Panc1 (cell line): ENCODE data around the gene DCXR. TPM values are rescaled to one million over a fixed set of nuclear protein-coding genes. Genes with fewer than 3 reads are reported as not detected.

Experiments used
- ATAC-seq: fragments of 200-7000 bp; cut with Tn5 transposase; 2 replicates; pipeline ENCODE4 v1.9.1; 2020; ENCODE audit warnings: mild to moderate bottlenecking, moderate library complexity
- BruUV-seq: library from RNA; stranded (reverse); fragments of 400-500 nt; replicated peaks from 2 replicates; lab custom pipeline; 2021; lab: Mats Ljungman, UMichigan
- CTCF ChIA-PET: fragments of 300-600 bp; sonication (Branson Sonifier 250); formaldehyde crosslinking; loops from one replicate; lab custom pipeline; 2022; ENCODE audit warnings: antibody characterized with exemption; lab: Charles Lee
- POLR2A ChIA-PET: fragments of 300-600 bp; sonication (Branson Sonifier 250); formaldehyde crosslinking; loops from one replicate; lab custom pipeline; 2022; ENCODE audit warnings: antibody characterized with exemption; lab: Charles Lee
- DNase-seq: peaks from one replicate; pipeline ENCODE4 v3.0.0-alpha.2; 2010; ENCODE audit warnings: low read depth, low spot score
- H3K27ac ChIP-seq: 2 replicates; pipeline ENCODE4 v1.5.1; 2011; ENCODE audit warnings: mild to moderate bottlenecking, low read length, inconsistent platforms
- H3K27me3 ChIP-seq: fragments of 200-500 bp; sonication (Bioruptor generic); 2 replicates; pipeline ENCODE4 v1.6.0; 2014; ENCODE audit warnings: low read length, inconsistent platforms; ENCODE audit not compliant: control insufficient read depth, insufficient read depth
- H3K36me3 ChIP-seq: fragments of 200-500 bp; sonication (Bioruptor generic); 2 replicates; pipeline ENCODE4 v1.5.1; 2014; ENCODE audit warnings: inconsistent platforms, mild to moderate bottlenecking, low read length, moderate library complexity; ENCODE audit not compliant: control insufficient read depth, insufficient read depth
- H3K4me1 ChIP-seq: 2 replicates; pipeline ENCODE4 v1.5.1; 2011; ENCODE audit warnings: inconsistent platforms, mild to moderate bottlenecking, low read length, moderate library complexity; ENCODE audit not compliant: control insufficient read depth, insufficient read depth
- H3K4me3 ChIP-seq, 2 experiments: 2 replicates each; pipeline ENCODE4 v1.5.1; 2011 to 2012; ENCODE audit warnings: low read depth in 2 of 2, low read length in 2 of 2, mild to moderate bottlenecking in 2 of 2, inconsistent platforms in 1 of 2, moderate library complexity in 1 of 2
- H3K9me3 ChIP-seq: fragments of 200-500 bp; sonication (Bioruptor generic); 2 replicates; pipeline ENCODE4 v1.5.1; 2014; ENCODE audit warnings: low read depth, mild to moderate bottlenecking, inconsistent platforms, low read length, moderate library complexity; ENCODE audit not compliant: control insufficient read depth, insufficient read depth
- CTCF ChIP-seq: fragments of 450-650 bp; IDR thresholded peaks from 2 replicates; pipeline ENCODE4 v1.5.1; 2017; ENCODE audit warnings: mild to moderate bottlenecking
- POLR2AphosphoS5 ChIP-seq: IDR thresholded peaks from 2 replicates; pipeline ENCODE4 v1.6.1; 2012; ENCODE audit warnings: mild to moderate bottlenecking, low read depth, low read length, moderate library complexity
- REST ChIP-seq, 2 experiments: IDR thresholded peaks; 2 replicates each; pipeline ENCODE4 v1.6.1; 2011 to 2012; ENCODE audit warnings: low read depth in 2 of 2, control low read depth in 1 of 2, low read length in 1 of 2, mild to moderate bottlenecking in 1 of 2, moderate library complexity in 1 of 2; ENCODE audit not compliant: insufficient read depth in 1 of 2
- SIN3A ChIP-seq: IDR thresholded peaks from 2 replicates; pipeline ENCODE4 v1.6.1; 2012; ENCODE audit warnings: low read depth, mild to moderate bottlenecking, low read length, moderate library complexity, borderline replicate concordance; ENCODE audit not compliant: insufficient read depth
- TCF7L2 ChIP-seq: IDR thresholded peaks from 2 replicates; pipeline ENCODE4 v1.6.1; 2011; ENCODE audit warnings: mild to moderate bottlenecking, low read depth, low read length, inconsistent platforms
- in situ Hi-C: cut with HindIII; loops from 2 replicates; pipeline ENCODE4 v1.10.0; 2016; ENCODE audit warnings: low sequenced_read_pairs, low pct_unique_long_range_greater_than_20kb
- intact Hi-C: fragments of 100-400 bp; cut with micrococcal nuclease; formaldehyde crosslinking; loops from one replicate; pipeline ENCODE4 v1.10.0; 2022; ENCODE audit not compliant: unreplicated experiment
- total RNA-seq: library from RNA; stranded (reverse); gene quantifications from one replicate; pipeline ENCODE4 v1.2.1, GENCODE V29; 2021; ENCODE audit not compliant: unreplicated experiment

DCXR gene
- total RNA-seq, 1 experiment from 2014 or later = 128 TPM

GRCh38 chr17:82012640-82013295, 24.7 kb downstream of the DCXR start:
- Histone ChIP-seq H3K9me3 (no peaks in the 10 kb centered on the region), H3K27ac (no peak overlapping the region), H3K4me3 (no peak overlapping the region), H3K36me3 (no peaks in the 10 kb centered on the region), H3K27me3 (no peaks in the 10 kb centered on the region), H3K4me1 (peaks cover 10% of the 10 kb centered on the region)
- BruUV-seq = no TSS peak
- POLR2A ChIA-PET = interaction anchor here (0.5 to 0.7 kb wide), 3 partner anchors 87 to 297 kb away, joined by 3 read pairs; no protein-coding TSS in a partner anchor
- intact Hi-C loops = no loop called here
- TF ChIP-seq REST (IDR thresholded peaks at IDR 0.05; ENCODE audit: insufficient read depth in 1 of 2, low read depth in 2 of 2, low read length in 1 of 2) (no peak), POLR2AphosphoS5 (no peak), SIN3A (no peak), CTCF (no peak), TCF7L2 (no peak; the same call in 1 of the 2 replicates)
- in situ Hi-C loops = no loop called here
- ATAC-seq = peak; percentile 6; the same call in 1 of the 2 replicates
- CTCF ChIA-PET = no interaction called here
- DNase-seq = no peak

- no peak for DNase-seq
- CTCF ChIA-PET = no interaction called here
- no peaks in the 10 kb centered on the region for H3K9me3 ChIP-seq
- TF ChIP-seq TCF7L2 = no peak
- no peaks in the 10 kb centered on the region for H3K36me3 ChIP-seq
- H3K27ac ChIP-seq = no peak overlapping the region
- in situ Hi-C loops (no loop called here), intact Hi-C loops (no loop called here)
- BruUV-seq = no TSS peak
- ATAC-seq = no peak
- H3K27me3 ChIP-seq = no peaks in the 10 kb centered on the region
- H3K4me1 ChIP-seq = peaks cover 9% of the 10 kb centered on the region
- no peak overlapping the region for H3K4me3 ChIP-seq
- POLR2A ChIA-PET = interaction anchor here (0.5 to 0.7 kb wide), 2 partner anchors 86 to 297 kb away, joined by 3 read pairs; no protein-coding TSS in a partner anchor
Observed at GRCh38 chr17:82012261-82012639, 25.2 kb downstream of the DCXR start.

GRCh38 chr17:82011617-82012187, 25.8 kb downstream of the DCXR start:
- no peaks in the 10 kb centered on the region for H3K27me3 ChIP-seq
- H3K27ac ChIP-seq = no peak overlapping the region
- H3K4me1 ChIP-seq = peaks cover 11% of the 10 kb centered on the region
- TF ChIP-seq REST (IDR thresholded peaks at IDR 0.05; ENCODE audit: insufficient read depth in 1 of 2, low read depth in 2 of 2, low read length in 1 of 2) = no peak
- no peak for TF ChIP-seq SIN3A
- TF ChIP-seq POLR2AphosphoS5 = no peak
- TF ChIP-seq TCF7L2 = no peak
- TF ChIP-seq CTCF = no peak
- no peak overlapping the region for H3K4me3 ChIP-seq
- in situ Hi-C loops = no loop called here
- ChIA-PET POLR2A (no interaction called here), CTCF (no interaction called here)
- intact Hi-C loops = no loop called here
- ATAC-seq = no peak
- no peak for DNase-seq
- H3K36me3 ChIP-seq = no peaks in the 10 kb centered on the region
- BruUV-seq = no TSS peak
- no peaks in the 10 kb centered on the region for H3K9me3 ChIP-seq
